HepG2 (cell line): Measurements from ENCODE around the gene TH. TPM values are rescaled to one million over a fixed set of nuclear protein-coding genes. Genes with fewer than 3 reads are reported as not detected.
A peak's percentile ranks its signal among the peaks of the same experiment; 100 is the strongest.

ENCODE experiments used
- ATF7 ChIP-seq, 2 experiments: fragments of 450-650 bp in 1 of 2; sonication (generic) in 1 of 2; formaldehyde crosslinking in 1 of 2; IDR thresholded peaks; 2 replicates each; pipeline versions ENCODE4 v1.4.0 to v1.6.1; 2016 to 2020; ENCODE audit warnings: antibody characterized with exemption in 1 of 2, mild to moderate bottlenecking in 1 of 2, missing genetic modification reagents in 1 of 2
- CENPX ChIP-seq: sonication (generic); formaldehyde crosslinking; IDR thresholded peaks from 2 replicates; pipeline ENCODE4 v1.9.0; 2021; ENCODE audit warnings: mild to moderate bottlenecking, missing genetic modification reagents, moderate library complexity
- ELF3 ChIP-seq: IDR thresholded peaks from 2 replicates; pipeline ENCODE4 v1.6.1; 2016; ENCODE audit warnings: missing genetic modification reagents, missing compliant biosample characterization
- KLF13 ChIP-seq: sonication (generic); formaldehyde crosslinking; IDR thresholded peaks from 2 replicates; pipeline ENCODE4 v1.4.0; 2020; ENCODE audit warnings: mild to moderate bottlenecking, missing genetic modification reagents
- KLF6 ChIP-seq: IDR thresholded peaks from 2 replicates; pipeline ENCODE4 v1.8.0; 2016; ENCODE audit warnings: missing biosample characterization, missing genetic modification reagents
- REL ChIP-seq: sonication (generic); formaldehyde crosslinking; conservative IDR thresholded peaks from 2 replicates; pipeline ENCODE4 v1.8.0; 2022; ENCODE audit warnings: mild to moderate bottlenecking, missing genetic modification reagents, moderate library complexity
- SMAD3 ChIP-seq: sonication (generic); formaldehyde crosslinking; IDR thresholded peaks from 2 replicates; pipeline ENCODE4 v1.4.0; 2020; ENCODE audit warnings: missing genetic modification reagents
- SSRP1 ChIP-seq: IDR thresholded peaks from 2 replicates; pipeline ENCODE4 v1.6.1; 2016; ENCODE audit warnings: control low read depth
- TAF1 ChIP-seq: sonication (generic); formaldehyde crosslinking; IDR thresholded peaks from 2 replicates; pipeline ENCODE4 v1.4.0; 2020; ENCODE audit warnings: missing genetic modification reagents
- ZNF350 ChIP-seq: sonication (generic); formaldehyde crosslinking; IDR thresholded peaks from 2 replicates; pipeline ENCODE4 v1.4.0; 2020; ENCODE audit warnings: mild to moderate bottlenecking, low read depth, missing genetic modification reagents, borderline replicate concordance
- ZNF446 ChIP-seq: sonication (generic); formaldehyde crosslinking; IDR thresholded peaks from 2 replicates; pipeline ENCODE4 v1.5.0; 2020; ENCODE audit warnings: mild to moderate bottlenecking, missing genetic modification reagents
- ZNF468 ChIP-seq: sonication (generic); formaldehyde crosslinking; IDR thresholded peaks from 2 replicates; pipeline ENCODE4 v1.8.0; 2022; ENCODE audit warnings: mild to moderate bottlenecking, moderate library complexity, missing genetic modification reagents
- polyA plus RNA-seq, 8 experiments: library from polyadenylated mRNA; depleted of rRNA in 3 of 8; stranded (reverse) in 7 of 8; unstranded in 1 of 8; fragments of >200 nt; fragmentation: Illumina TruSeq in 4 of 8; extraction: Trizol in 4 of 8; gene quantifications; 2 replicates each; pipeline versions ENCODE4 v1.2.1 to v1.2.3, GENCODE V29; 2011 to 2016; ENCODE audit warnings: low read depth in 4 of 8, missing spikeins in 1 of 8, mixed read lengths in 1 of 8; ENCODE audit not compliant: insufficient read depth in 1 of 8
- total RNA-seq, 5 experiments: library from RNA; depleted of rRNA; stranded (reverse); fragments of >200 nt; fragmentation: Illumina TruSeq; extraction: Trizol; gene quantifications; 2 replicates each; pipeline ENCODE4 v1.2.3, GENCODE V29; 2016; ENCODE audit warnings: low read depth in 1 of 5
- TF ChIP-seq, protein P1 (sequence below): sonication (generic); formaldehyde crosslinking; IDR thresholded peaks from 2 replicates; pipeline ENCODE4 v1.4.0; 2020; ENCODE audit warnings: missing genetic modification reagents, mild to moderate bottlenecking, borderline replicate concordance
- TF ChIP-seq, protein P2 (sequence below): sonication (generic); formaldehyde crosslinking; IDR thresholded peaks from 2 replicates; pipeline ENCODE4 v1.9.0; 2021; ENCODE audit warnings: missing genetic modification reagents, borderline replicate concordance
- TF ChIP-seq, protein P3 (sequence below): sonication (generic); formaldehyde crosslinking; IDR thresholded peaks from 2 replicates; pipeline ENCODE4 v1.5.0; 2020; ENCODE audit warnings: mild to moderate bottlenecking, missing genetic modification reagents
- TF ChIP-seq, protein P4 (sequence below): sonication (generic); formaldehyde crosslinking; IDR thresholded peaks from 2 replicates; pipeline ENCODE4 v1.4.0; 2020; ENCODE audit warnings: missing genetic modification reagents
- TF ChIP-seq, protein P5 (sequence below): sonication (generic); formaldehyde crosslinking; IDR thresholded peaks from 2 replicates; pipeline ENCODE4 v1.4.0; 2020; ENCODE audit warnings: missing genetic modification reagents

TH gene
- total and polyA plus RNA-seq, 2 of the 13 experiments (the other 11 are each of a cell fraction or from before 2014, with no cell fraction given) = 0.36 TPM; not detected in 1

DNA sequence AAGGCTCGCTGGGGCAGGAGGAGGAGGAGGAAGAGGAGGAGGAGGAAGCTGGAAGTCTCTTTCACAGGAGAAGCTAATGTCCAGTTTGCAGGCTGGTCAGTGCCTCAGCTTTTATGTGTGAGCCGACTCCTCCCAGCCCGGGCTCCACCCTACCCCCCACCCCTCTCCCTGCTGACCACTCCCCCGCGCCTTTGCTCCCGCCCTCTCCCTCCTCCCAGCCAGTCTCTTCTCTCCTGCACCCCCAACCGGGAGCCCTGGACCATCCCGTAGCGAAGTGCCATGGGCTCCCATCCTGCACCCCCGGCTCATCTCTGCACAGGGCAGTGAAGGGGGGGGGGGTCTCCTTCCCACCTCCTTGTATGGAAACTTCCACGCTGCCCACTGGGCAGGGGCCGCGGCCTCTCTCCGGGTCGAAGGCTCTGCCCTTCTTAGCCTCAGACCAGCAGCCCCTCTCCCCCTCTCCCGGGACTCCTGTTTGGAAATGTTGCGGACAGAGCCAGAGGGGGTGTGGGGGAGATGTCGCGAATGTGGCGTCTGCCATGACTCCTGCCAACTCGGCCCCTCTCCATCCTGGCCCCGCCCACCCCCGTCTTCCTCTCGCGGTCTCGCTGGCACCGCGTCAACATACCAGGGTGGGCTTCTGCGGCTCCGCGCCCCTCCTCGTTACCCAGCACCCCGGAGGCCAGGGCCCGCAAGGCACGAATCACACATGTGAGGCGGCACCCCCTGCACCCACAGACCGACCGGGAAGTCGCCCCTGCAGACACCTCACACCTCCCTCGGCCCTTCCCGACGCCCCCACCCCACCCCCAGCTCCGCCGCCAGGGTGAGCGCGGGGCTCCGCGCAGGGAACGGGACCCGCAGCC, 34.2 kb downstream of the TH start (continued):
- TF ChIP-seq, protein P1, sequence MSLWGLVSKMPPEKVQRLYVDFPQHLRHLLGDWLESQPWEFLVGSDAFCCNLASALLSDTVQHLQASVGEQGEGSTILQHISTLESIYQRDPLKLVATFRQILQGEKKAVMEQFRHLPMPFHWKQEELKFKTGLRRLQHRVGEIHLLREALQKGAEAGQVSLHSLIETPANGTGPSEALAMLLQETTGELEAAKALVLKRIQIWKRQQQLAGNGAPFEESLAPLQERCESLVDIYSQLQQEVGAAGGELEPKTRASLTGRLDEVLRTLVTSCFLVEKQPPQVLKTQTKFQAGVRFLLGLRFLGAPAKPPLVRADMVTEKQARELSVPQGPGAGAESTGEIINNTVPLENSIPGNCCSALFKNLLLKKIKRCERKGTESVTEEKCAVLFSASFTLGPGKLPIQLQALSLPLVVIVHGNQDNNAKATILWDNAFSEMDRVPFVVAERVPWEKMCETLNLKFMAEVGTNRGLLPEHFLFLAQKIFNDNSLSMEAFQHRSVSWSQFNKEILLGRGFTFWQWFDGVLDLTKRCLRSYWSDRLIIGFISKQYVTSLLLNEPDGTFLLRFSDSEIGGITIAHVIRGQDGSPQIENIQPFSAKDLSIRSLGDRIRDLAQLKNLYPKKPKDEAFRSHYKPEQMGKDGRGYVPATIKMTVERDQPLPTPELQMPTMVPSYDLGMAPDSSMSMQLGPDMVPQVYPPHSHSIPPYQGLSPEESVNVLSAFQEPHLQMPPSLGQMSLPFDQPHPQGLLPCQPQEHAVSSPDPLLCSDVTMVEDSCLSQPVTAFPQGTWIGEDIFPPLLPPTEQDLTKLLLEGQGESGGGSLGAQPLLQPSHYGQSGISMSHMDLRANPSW (CRISPR knock-in tag) = peak; percentile 66; the same call in 1 of the 2 replicates
- TF ChIP-seq ZNF446 (CRISPR knock-in tag) (no peak), ATF7 (IDR thresholded peaks at IDR 0.05) (no peak), ATF7 (CRISPR knock-in tag; IDR thresholded peaks at IDR 0.05) (no peak), KLF13 (CRISPR knock-in tag) (no peak), SMAD3 (no peak), KLF6 (CRISPR knock-in tag) (no peak; the same call in none of the 2 replicates), SSRP1 (CRISPR knock-in tag) (0 out of 2 replicates have a peak, but pooled peaks have one; percentile 99), CENPX (no peak), TAF1 (CRISPR knock-in tag) (peak; percentile 60), ELF3 (CRISPR knock-in tag) (no peak), ZNF350 (CRISPR knock-in tag) (peak; percentile 22; the same call in 1 of the 2 replicates), REL (CRISPR knock-in tag) (peak; percentile 8; the same call in 1 of the 2 replicates), ZNF468 (CRISPR knock-in tag) (no peak)
- TF ChIP-seq, protein P2, sequence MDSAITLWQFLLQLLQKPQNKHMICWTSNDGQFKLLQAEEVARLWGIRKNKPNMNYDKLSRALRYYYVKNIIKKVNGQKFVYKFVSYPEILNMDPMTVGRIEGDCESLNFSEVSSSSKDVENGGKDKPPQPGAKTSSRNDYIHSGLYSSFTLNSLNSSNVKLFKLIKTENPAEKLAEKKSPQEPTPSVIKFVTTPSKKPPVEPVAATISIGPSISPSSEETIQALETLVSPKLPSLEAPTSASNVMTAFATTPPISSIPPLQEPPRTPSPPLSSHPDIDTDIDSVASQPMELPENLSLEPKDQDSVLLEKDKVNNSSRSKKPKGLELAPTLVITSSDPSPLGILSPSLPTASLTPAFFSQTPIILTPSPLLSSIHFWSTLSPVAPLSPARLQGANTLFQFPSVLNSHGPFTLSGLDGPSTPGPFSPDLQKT (CRISPR knock-in tag) = no peak
- TF ChIP-seq, protein P3, sequence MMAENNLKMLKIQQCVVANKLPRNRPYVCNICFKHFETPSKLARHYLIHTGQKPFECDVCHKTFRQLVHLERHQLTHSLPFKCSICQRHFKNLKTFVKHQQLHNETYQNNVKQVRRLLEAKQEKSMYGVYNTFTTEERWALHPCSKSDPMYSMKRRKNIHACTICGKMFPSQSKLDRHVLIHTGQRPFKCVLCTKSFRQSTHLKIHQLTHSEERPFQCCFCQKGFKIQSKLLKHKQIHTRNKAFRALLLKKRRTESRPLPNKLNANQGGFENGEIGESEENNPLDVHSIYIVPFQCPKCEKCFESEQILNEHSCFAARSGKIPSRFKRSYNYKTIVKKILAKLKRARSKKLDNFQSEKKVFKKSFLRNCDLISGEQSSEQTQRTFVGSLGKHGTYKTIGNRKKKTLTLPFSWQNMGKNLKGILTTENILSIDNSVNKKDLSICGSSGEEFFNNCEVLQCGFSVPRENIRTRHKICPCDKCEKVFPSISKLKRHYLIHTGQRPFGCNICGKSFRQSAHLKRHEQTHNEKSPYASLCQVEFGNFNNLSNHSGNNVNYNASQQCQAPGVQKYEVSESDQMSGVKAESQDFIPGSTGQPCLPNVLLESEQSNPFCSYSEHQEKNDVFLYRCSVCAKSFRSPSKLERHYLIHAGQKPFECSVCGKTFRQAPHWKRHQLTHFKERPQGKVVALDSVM = no peak
- TF ChIP-seq, protein P4, sequence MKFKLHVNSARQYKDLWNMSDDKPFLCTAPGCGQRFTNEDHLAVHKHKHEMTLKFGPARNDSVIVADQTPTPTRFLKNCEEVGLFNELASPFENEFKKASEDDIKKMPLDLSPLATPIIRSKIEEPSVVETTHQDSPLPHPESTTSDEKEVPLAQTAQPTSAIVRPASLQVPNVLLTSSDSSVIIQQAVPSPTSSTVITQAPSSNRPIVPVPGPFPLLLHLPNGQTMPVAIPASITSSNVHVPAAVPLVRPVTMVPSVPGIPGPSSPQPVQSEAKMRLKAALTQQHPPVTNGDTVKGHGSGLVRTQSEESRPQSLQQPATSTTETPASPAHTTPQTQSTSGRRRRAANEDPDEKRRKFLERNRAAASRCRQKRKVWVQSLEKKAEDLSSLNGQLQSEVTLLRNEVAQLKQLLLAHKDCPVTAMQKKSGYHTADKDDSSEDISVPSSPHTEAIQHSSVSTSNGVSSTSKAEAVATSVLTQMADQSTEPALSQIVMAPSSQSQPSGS (CRISPR knock-in tag) = no peak
- TF ChIP-seq, protein P5, sequence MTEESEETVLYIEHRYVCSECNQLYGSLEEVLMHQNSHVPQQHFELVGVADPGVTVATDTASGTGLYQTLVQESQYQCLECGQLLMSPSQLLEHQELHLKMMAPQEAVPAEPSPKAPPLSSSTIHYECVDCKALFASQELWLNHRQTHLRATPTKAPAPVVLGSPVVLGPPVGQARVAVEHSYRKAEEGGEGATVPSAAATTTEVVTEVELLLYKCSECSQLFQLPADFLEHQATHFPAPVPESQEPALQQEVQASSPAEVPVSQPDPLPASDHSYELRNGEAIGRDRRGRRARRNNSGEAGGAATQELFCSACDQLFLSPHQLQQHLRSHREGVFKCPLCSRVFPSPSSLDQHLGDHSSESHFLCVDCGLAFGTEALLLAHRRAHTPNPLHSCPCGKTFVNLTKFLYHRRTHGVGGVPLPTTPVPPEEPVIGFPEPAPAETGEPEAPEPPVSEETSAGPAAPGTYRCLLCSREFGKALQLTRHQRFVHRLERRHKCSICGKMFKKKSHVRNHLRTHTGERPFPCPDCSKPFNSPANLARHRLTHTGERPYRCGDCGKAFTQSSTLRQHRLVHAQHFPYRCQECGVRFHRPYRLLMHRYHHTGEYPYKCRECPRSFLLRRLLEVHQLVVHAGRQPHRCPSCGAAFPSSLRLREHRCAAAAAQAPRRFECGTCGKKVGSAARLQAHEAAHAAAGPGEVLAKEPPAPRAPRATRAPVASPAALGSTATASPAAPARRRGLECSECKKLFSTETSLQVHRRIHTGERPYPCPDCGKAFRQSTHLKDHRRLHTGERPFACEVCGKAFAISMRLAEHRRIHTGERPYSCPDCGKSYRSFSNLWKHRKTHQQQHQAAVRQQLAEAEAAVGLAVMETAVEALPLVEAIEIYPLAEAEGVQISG (CRISPR knock-in tag) = 0 out of 2 replicates have a peak, but pooled peaks have one; percentile 36
